B cell (primary cell): ENCODE data around the gene CDH13.

ENCODE experiments used
- CTCF ChIP-seq: fragments of 200-600 bp; IDR thresholded peaks from one replicate; pipeline ENCODE4 v1.8.0; 2022; ENCODE audit warnings: antibody characterized with exemption, mild to moderate bottlenecking
- EZH2 ChIP-seq: IDR thresholded peaks from 2 replicates; pipeline ENCODE4 v1.6.1; 2012; ENCODE audit warnings: borderline replicate concordance, low read depth, mild to moderate bottlenecking, moderate library complexity, low read length; ENCODE audit not compliant: insufficient read depth, poor library complexity, severe bottlenecking

GRCh38 chr16:83517398-83517797, 890.6 kb downstream of the CDH13 start:
- TF ChIP-seq CTCF (no peak), EZH2 (no peak)
